ENCODE measurements around the gene INSIG2.

Gene INSIG2

DNA sequence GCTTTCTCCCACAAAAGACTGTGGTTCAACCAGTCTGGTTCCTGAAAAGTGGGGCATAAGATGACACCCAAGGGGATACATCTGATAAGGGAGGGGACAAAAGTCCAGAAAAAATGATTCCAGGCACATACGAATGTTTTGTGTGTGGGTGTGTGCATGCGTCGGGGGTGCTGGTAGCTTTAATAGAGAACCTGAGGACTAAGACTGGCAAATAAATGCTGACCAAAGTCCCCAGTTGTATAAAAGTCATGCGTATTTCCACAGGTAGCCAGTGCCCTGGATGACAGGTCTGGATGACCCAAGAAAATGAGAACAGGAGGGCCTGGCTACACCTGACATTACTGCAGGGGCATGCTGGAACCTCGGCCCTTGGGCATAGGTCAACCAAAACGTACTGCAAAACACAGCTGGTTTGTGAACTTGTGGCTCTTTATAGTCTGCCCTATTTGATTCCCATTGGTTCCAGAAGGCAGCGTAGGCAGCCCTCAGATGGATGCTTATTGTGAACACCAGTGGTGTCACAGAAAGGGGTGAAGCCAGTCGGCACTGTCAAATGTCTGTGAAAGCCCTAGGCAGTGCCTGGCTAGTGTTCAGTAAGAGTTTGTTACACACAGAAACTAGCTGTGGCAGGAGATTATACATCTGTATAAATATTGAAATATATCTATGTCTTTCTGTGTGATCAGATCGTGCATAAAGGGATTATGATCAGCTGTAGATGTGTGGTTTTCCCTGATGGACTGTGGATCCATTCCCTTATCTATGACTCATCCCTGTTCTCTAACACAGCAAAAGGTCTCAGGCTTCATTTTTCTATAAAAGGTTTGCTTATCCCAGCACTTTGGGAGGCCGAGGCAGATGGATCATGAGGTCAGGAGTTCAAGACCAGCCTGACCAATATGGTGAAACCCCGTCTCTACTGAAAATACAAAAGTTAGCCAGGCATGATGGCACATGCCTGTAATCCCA, 58.3 kb downstream of the INSIG2 start:
- Mint-ChIP-seq H3K27ac (no peak overlapping the region), H3K27me3 (peaks cover 14% of the 10 kb centered on the region), H3K36me3 (no peaks in the 10 kb centered on the region), H3K4me3 (no peak overlapping the region), H3K4me1 (no peaks in the 10 kb centered on the region), H3K9me3 (no peaks in the 10 kb centered on the region)
- CTCF ChIA-PET: interaction anchor here (1.0 kb wide), 1 partner anchor 100 kb away, joined by 3 read pairs; no protein-coding TSS in a partner anchor
- no peak for DNase-seq

DNA sequence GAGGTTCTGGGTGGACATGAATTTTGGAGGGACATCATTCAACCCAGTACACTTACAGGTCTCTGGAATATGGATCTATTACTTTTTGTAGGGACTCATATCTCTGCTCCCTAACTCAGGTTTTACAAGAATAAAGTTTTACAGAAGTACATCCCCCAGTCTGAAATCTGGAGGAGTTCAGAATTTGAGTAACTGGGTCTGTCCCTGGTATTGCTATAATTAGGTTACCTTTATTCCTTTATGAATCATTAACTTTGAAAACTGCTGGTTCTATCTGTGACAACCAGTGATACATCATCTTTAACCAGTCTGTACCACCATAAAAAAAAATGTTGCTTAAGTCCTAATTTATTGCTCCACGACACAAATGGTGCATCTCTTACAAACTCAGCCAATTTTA, 59.9 kb downstream of the INSIG2 start:
- no peak overlapping the region for H3K4me3 Mint-ChIP-seq
- H3K4me1 Mint-ChIP-seq: no peaks in the 10 kb centered on the region
- CTCF ChIA-PET: interaction anchor here (0.7 to 1.1 kb wide), 2 partner anchors 13 to 102 kb away, joined by 3 read pairs; no protein-coding TSS in a partner anchor
- peaks cover 9% of the 10 kb centered on the region for H3K27me3 Mint-ChIP-seq
- DNase-seq: no peak
- no peaks in the 10 kb centered on the region for H3K36me3 Mint-ChIP-seq
- no peak overlapping the region for H3K27ac Mint-ChIP-seq
- H3K9me3 Mint-ChIP-seq: no peaks in the 10 kb centered on the region

DNA sequence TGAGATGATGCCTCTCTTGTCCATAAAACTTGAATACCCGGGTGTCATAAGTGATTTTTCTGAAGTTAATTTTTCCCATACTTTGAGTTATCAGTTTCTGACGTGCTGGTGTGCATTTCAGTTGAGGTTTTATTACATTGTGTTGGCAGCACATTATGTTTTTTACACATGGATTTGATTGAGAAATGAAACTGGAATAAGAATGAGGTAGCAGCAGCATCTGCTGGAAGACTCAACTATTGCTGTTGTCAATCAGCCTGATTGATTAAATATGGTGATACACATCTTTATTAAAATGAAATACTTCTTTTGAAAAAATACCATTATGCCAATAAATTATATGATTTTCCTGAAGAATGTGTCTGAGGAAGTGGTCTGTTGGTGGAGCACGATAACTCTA, 60.5 kb downstream of the INSIG2 start:
- CTCF ChIA-PET: interaction anchor here (0.7 to 1.1 kb wide), 2 partner anchors 12 to 102 kb away, joined by 3 read pairs; no protein-coding TSS in a partner anchor
- H3K9me3 Mint-ChIP-seq: no peaks in the 10 kb centered on the region
- no peak for DNase-seq
- H3K36me3 Mint-ChIP-seq: no peaks in the 10 kb centered on the region
- H3K27me3 Mint-ChIP-seq: peaks cover 9% of the 10 kb centered on the region
- H3K27ac Mint-ChIP-seq: no peak overlapping the region
- H3K4me1 Mint-ChIP-seq: no peaks in the 10 kb centered on the region
- no peak overlapping the region for H3K4me3 Mint-ChIP-seq

DNA sequence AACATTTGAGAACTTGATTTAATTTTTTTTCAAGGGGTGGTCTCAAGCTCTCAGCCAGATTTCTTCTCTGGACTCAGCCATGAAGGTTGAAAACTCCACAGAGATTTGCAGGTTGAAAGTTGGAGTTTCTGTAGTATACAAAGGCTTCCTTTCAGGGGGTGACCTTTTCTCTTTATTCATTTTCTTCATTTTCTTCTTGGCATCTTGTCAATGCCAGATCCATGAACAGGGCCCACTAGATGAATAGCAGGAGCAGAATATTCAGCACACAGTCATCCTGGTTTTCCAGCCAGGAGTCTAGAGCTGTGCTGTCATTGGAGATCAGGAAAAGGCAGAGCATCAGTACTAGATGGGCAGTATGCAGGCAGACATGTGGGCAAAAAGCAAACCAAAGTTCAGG, 62.0 kb downstream of the INSIG2 start:
- CTCF ChIA-PET: interaction anchor here (0.8 kb wide), 1 partner anchor 104 kb away, joined by 3 read pairs; no protein-coding TSS in a partner anchor
- DNase-seq: no peak
- no peaks in the 10 kb centered on the region for H3K9me3 Mint-ChIP-seq
- no peaks in the 10 kb centered on the region for H3K4me1 Mint-ChIP-seq
- H3K36me3 Mint-ChIP-seq: no peaks in the 10 kb centered on the region
- H3K27me3 Mint-ChIP-seq: peaks cover 14% of the 10 kb centered on the region
- no peak overlapping the region for H3K4me3 Mint-ChIP-seq
- H3K27ac Mint-ChIP-seq: no peak overlapping the region

DNA sequence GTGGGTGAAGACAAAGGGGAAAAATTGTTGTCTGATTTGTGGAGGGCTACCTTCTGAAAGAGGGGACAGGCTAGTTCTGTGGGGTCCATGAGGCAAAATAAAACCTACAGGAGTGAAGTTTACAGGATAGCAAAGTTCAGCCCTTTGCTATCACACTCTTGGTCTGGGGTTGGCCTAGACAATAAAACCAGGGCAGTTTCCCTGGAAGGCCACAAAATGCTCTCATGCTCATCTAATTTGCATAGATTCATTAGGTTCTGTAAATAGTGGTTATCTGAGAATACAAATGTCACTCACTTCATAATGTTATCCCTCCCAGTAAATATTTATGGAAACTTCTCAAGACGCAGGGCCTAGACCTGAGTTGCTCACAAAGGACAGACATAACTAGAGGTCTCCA, 63.6 kb downstream of the INSIG2 start:
- H3K36me3 Mint-ChIP-seq: no peaks in the 10 kb centered on the region
- H3K27ac Mint-ChIP-seq: no peak overlapping the region
- DNase-seq: no peak
- H3K27me3 Mint-ChIP-seq: peaks cover 8% of the 10 kb centered on the region
- CTCF ChIA-PET: no interaction called here
- no peaks in the 10 kb centered on the region for H3K9me3 Mint-ChIP-seq
- H3K4me3 Mint-ChIP-seq: no peak overlapping the region
- no peaks in the 10 kb centered on the region for H3K4me1 Mint-ChIP-seq

DNA sequence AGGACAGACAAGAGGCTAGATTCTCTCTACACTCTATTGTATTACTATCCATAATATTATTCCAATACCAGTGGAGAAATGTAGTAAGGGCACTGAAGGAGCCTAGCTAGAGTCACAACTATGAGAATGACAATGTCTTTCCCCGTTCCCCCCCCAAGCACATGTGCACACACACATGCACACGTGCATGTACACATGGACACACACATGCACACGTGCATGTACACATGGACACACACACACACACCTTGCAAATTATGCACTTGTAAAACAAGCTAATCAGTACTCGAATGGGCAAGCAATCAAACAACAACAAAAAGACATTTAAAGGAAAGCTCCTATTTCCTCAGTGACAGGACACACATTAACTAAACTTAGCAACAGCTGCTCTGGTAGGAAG, 65.2 kb downstream of the INSIG2 start:
- no peaks in the 10 kb centered on the region for H3K4me1 Mint-ChIP-seq
- H3K4me3 Mint-ChIP-seq: no peak overlapping the region
- no peak for DNase-seq
- H3K27ac Mint-ChIP-seq: no peak overlapping the region
- CTCF ChIA-PET: no interaction called here
- no peaks in the 10 kb centered on the region for H3K36me3 Mint-ChIP-seq
- H3K27me3 Mint-ChIP-seq: peaks cover 15% of the 10 kb centered on the region
- no peaks in the 10 kb centered on the region for H3K9me3 Mint-ChIP-seq

DNA sequence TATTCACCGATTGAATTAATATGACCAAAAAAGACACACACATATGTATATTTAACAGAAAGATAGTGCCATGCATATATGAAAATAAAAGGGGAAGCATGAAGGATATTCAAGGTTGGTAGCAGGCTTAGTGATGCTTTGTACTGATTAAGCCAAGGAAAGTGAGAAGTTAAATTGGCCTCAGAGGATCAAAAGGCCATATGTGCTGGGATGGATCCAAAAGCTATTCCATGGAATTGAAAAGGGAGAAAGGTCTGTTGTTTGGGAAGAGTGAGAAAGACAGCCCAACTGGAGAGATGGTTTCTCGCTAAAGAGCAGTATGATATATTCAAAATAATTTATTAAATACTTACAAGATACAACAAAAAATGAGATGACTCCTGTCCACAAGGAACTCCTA, 65.9 kb downstream of the INSIG2 start:
- Mint-ChIP-seq H3K9me3 (no peaks in the 10 kb centered on the region), H3K36me3 (no peaks in the 10 kb centered on the region), H3K27me3 (peaks cover 15% of the 10 kb centered on the region), H3K4me3 (no peak overlapping the region), H3K4me1 (no peaks in the 10 kb centered on the region), H3K27ac (no peak overlapping the region)
- CTCF ChIA-PET: no interaction called here
- no peak for DNase-seq
